Measurements from ENCODE around the gene ALPL. TPM values are rescaled to one million over a fixed set of nuclear protein-coding genes. Genes with fewer than 3 reads are reported as not detected.

ALPL gene
- total RNA-seq, 1 experiment from 2014 or later, result 0.73 TPM

DNA sequence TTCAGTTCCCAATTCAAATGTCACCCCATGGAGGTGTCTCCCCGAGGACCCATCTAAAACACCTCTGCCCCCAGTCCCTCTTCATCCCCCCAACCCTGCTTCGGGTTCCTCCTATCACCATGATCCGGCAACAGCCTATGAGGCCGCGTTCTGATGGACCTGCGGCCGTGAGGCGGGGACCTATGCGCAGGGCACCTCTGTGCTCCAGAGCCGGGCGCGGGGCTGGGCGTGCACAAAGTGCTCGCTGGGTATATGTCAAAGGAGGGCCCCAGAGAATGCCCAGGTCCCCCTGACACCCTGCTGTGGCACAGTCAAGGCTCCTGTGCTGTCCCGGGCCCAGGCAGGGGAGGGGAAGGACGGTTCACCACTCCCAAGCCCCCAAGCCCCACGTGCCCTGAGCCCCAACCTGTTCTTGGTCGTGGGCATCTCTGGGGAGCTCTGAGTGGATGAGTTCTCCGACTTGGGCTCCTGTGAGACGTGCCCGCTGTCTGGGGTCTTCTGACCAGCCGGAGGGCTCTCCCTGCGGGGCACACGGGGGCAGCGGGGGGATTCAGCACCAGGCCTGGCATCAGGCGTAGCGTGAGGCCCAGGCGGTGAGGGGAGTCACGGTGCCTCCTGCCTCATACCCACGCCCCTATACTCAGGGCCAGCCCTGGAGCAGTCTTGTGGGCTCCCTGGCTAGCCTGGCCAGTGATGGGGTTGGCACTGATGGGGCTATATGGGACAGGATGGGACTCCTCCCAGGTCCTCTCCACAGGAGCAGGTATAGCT lies 92.2 kb downstream of the ALPL start:
- Histone ChIP-seq H3K27ac (ENCODE audit: low read length) (no peak overlapping the region), H3K9ac (ENCODE audit: low read length) (no peak overlapping the region), H3K4me1 (ENCODE audit: insufficient read depth, low read length) (no peaks in the 10 kb centered on the region), H3K4me2 (ENCODE audit: low read length) (no peak overlapping the region), H3K9me2 (replicated peaks; ENCODE audit: low read length) (no peaks in the 10 kb centered on the region), H3K27me3 (ENCODE audit: low read length) (no peaks in the 10 kb centered on the region), H3F3A (ENCODE audit: low read length, unreplicated experiment) (no peaks in the 10 kb centered on the region), H4K20me1 (ENCODE audit: low read length) (no peaks in the 10 kb centered on the region), H2AFZ (ENCODE audit: low read length) (no peak overlapping the region), H3K9me3 (ENCODE audit: low read length) (no peaks in the 10 kb centered on the region), H3K36me3 (ENCODE audit: low read depth, low read length) (no peaks in the 10 kb centered on the region), H3K4me3 (ENCODE audit: low read length) (no peak overlapping the region), H3K79me2 (ENCODE audit: low read length) (no peaks in the 10 kb centered on the region)
- BruUV-seq (replicated peaks), result no TSS peak
- DNase-seq (no peak), ATAC-seq (no peak)
- TF ChIP-seq EZH2 (IDR thresholded peaks at IDR 0.05; ENCODE audit: low read length, unreplicated experiment) (no peak), EZH2phosphoT487 (IDR thresholded peaks at IDR 0.05; ENCODE audit: borderline replicate concordance, low read length) (no peak)
- TF ChIP-seq, protein P1, sequence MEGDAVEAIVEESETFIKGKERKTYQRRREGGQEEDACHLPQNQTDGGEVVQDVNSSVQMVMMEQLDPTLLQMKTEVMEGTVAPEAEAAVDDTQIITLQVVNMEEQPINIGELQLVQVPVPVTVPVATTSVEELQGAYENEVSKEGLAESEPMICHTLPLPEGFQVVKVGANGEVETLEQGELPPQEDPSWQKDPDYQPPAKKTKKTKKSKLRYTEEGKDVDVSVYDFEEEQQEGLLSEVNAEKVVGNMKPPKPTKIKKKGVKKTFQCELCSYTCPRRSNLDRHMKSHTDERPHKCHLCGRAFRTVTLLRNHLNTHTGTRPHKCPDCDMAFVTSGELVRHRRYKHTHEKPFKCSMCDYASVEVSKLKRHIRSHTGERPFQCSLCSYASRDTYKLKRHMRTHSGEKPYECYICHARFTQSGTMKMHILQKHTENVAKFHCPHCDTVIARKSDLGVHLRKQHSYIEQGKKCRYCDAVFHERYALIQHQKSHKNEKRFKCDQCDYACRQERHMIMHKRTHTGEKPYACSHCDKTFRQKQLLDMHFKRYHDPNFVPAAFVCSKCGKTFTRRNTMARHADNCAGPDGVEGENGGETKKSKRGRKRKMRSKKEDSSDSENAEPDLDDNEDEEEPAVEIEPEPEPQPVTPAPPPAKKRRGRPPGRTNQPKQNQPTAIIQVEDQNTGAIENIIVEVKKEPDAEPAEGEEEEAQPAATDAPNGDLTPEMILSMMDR (conservative IDR thresholded peaks at IDR 0.05; ENCODE audit: low read depth, low read length), result no peak
- POLR2A ChIA-PET (ENCODE audit: unreplicated experiment), result no interaction called here
- intact Hi-C loops (cut with micrococcal nuclease), result no loop called here
- CTCF ChIA-PET, result interaction anchor here (0.9 kb wide), 1 partner anchor 233 kb away, joined by 4 read pairs; no protein-coding TSS in a partner anchor

DNA sequence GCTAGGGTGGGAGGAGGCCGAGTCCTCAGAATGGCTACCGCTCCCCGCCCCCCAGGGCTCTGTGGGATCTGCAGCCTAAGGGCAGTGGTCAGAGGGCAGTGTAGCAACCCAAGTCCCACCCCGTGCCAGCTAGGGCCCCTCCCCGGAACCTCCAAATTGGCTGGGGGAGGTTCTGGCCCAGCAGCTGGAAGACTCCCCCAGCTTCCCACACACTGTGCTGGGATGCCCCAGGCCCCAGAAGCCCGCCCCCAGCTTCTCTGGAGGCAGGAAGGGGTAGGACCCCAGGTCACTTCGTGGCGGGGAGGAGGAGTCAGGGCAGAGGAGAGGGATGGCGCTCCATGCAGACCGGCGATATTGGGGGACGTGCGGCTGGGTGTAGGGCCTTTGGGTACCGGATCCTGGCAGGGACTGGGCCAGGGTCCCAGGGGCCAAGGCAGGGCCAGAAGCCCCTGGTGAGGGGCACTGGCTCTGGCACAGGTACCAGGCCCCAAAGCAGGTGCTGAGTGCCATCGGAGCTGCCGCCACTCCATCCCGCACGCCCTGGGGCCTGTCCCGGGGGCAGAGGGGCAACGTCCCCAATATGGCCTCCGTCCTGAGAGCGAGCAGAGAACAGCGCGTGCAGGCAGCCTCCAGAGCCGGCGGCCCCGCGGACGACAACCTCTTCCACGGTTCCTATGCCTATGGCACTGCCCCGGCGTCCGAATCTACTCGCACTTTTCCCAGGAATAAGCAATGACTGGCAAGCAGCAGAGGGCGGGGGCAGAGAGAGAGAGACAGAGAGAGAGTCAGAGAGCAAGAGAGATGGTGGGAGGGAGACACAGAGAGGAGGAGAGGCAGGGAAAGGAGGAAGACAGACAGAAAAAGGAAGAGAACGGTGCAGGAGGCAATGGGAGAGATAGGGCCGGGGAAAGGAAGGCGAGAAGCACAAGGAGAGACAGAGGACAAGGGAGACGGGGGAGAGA lies 94.2 kb downstream of the ALPL start:
- ChIA-PET CTCF (no interaction called here), POLR2A (ENCODE audit: unreplicated experiment) (no interaction called here)
- no peak overlapping the region for H3K27ac ChIP-seq (ENCODE audit: low read length)
- no peak overlapping the region for H2AFZ ChIP-seq (ENCODE audit: low read length)
- no peaks in the 10 kb centered on the region for H3K79me2 ChIP-seq (ENCODE audit: low read length)
- ATAC-seq, result no peak
- no peaks in the 10 kb centered on the region for H3K4me1 ChIP-seq (ENCODE audit: insufficient read depth, low read length)
- no peak for DNase-seq
- H3K9me3 ChIP-seq (ENCODE audit: low read length), result no peaks in the 10 kb centered on the region
- H3K36me3 ChIP-seq (ENCODE audit: low read depth, low read length), result no peaks in the 10 kb centered on the region
- BruUV-seq (replicated peaks), result no TSS peak
- no peak overlapping the region for H3K4me2 ChIP-seq (ENCODE audit: low read length)
- H4K20me1 ChIP-seq (ENCODE audit: low read length), result no peaks in the 10 kb centered on the region
- no peaks in the 10 kb centered on the region for H3K27me3 ChIP-seq (ENCODE audit: low read length)
- intact Hi-C loops (cut with micrococcal nuclease), result no loop called here
- TF ChIP-seq, protein P1 (conservative IDR thresholded peaks at IDR 0.05; ENCODE audit: low read depth, low read length), result no peak
- TF ChIP-seq EZH2phosphoT487 (IDR thresholded peaks at IDR 0.05; ENCODE audit: borderline replicate concordance, low read length), result no peak
- no peak for TF ChIP-seq EZH2 (IDR thresholded peaks at IDR 0.05; ENCODE audit: low read length, unreplicated experiment)
- no peaks in the 10 kb centered on the region for H3K9me2 ChIP-seq (replicated peaks; ENCODE audit: low read length)
- H3K9ac ChIP-seq (ENCODE audit: low read length), result no peak overlapping the region
- no peaks in the 10 kb centered on the region for H3F3A ChIP-seq (ENCODE audit: low read length, unreplicated experiment)
- H3K4me3 ChIP-seq (ENCODE audit: low read length), result no peak overlapping the region

Measured in PC-3 (cell line).